Astrocyte of the spinal cord (primary cell): ENCODE results near the gene CXXC5.

Experiments
- DNase-seq: peaks from one replicate; pipeline ENCODE4 v3.0.0; 2011; ENCODE audit warnings: low read depth, low spot score
- H3K4me3 ChIP-seq: 2 replicates; pipeline ENCODE4 v1.5.1; 2011; ENCODE audit warnings: low read depth, mild to moderate bottlenecking, low read length, moderate library complexity
- in situ Hi-C: cut with HindIII; loops from 2 replicates; pipeline ENCODE4 v1.10.0; 2017; ENCODE audit warnings: low sequenced_read_pairs
- TF ChIP-seq, protein P1 (sequence below): IDR thresholded peaks from 2 replicates; pipeline ENCODE4 v1.5.1; 2012; ENCODE audit warnings: low read depth, mild to moderate bottlenecking, low read length, inconsistent platforms

CXXC5 gene

DNA sequence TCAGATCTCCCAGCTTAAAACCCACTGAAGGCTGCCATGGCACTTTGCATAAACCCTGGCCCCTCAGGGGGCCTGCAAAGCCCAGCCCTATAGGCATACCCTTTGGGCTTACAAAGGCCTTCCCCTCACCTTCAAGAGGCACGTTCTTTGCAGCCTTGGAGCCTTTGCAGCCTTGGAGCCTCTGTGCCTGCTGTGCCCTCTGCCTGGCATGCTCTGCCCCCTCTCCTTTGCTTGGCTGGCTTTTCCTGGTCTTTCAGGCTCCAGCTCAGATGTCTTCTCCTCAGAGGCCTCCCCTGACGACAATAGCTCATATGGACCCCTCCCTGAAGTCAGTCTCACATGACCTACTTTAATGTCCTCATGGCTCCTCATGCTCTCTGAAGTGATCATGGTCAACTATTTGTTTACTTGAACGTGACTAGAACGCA is 60.3 kb downstream of the CXXC5 start:
- TF ChIP-seq, protein P1, sequence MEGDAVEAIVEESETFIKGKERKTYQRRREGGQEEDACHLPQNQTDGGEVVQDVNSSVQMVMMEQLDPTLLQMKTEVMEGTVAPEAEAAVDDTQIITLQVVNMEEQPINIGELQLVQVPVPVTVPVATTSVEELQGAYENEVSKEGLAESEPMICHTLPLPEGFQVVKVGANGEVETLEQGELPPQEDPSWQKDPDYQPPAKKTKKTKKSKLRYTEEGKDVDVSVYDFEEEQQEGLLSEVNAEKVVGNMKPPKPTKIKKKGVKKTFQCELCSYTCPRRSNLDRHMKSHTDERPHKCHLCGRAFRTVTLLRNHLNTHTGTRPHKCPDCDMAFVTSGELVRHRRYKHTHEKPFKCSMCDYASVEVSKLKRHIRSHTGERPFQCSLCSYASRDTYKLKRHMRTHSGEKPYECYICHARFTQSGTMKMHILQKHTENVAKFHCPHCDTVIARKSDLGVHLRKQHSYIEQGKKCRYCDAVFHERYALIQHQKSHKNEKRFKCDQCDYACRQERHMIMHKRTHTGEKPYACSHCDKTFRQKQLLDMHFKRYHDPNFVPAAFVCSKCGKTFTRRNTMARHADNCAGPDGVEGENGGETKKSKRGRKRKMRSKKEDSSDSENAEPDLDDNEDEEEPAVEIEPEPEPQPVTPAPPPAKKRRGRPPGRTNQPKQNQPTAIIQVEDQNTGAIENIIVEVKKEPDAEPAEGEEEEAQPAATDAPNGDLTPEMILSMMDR = no peak
- in situ Hi-C loops = no loop called here
- no peak for DNase-seq
- H3K4me3 ChIP-seq = no peak overlapping the region

DNA sequence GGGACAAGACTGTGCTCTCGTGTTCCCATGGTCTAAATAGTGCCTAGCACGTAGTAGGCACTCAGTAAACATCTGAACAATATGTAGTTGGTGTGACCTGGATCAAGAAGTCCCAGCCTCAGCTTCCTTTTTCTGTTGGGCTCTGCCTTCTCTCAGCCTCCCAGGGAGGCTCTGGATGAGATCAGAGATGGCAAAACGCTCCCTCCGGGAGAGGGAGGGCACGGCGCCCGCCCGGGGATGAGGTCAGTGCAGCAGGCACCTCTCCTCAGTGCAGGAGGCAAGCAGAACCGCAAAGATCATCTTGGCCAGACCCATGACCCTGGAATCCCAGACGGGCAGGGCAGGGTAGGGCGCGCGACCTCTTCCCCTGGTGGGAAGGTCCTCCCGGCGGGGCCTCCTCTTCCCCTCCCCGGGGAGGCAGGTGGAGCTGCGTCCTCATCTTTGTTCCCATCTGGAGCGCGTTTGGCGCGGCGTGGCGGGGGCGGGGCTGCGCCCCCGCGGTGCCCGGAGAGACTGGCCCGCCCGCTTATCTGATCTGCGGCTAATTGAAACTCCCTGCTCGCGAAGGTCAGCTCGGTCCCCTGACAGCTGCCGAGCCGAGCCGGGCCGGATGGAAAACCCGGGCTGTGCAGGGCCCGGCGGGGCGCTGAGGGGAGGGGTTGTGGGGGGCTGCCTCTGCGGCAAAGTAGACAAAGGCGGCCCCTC is 60.9 kb downstream of the CXXC5 start:
- TF ChIP-seq, protein P1 = no peak
- in situ Hi-C loops = no loop called here
- H3K4me3 ChIP-seq = no peak overlapping the region
- DNase-seq = peak; percentile 85

DNA sequence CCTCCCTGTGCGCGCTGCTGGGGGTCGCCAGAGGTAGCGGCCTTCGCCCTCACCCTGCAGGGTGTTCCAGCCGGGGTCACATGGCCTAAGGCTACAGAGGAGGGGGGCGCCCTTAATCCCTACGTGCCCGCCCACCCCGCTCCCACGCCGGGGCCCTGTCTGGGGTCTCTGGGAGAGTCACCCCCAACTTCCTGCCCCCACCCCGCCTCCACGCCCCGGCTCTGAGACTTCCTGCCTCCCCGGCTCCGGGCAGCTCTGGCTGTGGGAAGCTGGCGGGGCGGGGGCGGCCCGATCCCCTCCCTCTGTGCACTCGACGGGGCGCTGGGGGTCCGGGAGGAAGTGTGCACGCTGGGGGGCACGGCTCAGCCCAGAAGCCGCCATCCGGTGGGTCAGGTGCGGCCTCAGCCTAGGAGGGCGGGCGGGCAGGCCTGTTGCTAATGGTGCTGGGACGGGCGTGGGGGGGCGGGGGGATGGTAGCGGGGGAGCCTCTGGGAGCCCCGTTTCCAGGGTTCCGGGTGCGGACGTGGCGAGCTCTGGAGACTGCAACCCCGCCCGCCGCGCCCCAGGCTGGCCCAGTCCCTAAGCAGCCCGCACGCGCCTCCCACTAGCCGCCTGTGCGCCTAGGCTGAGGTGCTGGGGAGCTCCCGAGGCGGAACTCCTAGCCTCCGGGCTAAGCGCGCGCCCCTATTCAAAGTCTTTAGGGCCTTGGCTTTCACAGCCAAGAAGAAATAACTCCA is 61.6 kb downstream of the CXXC5 start:
- DNase-seq = peak; percentile 75
- TF ChIP-seq, protein P1 = no peak
- H3K4me3 ChIP-seq = no peak overlapping the region
- in situ Hi-C loops = no loop called here

DNA sequence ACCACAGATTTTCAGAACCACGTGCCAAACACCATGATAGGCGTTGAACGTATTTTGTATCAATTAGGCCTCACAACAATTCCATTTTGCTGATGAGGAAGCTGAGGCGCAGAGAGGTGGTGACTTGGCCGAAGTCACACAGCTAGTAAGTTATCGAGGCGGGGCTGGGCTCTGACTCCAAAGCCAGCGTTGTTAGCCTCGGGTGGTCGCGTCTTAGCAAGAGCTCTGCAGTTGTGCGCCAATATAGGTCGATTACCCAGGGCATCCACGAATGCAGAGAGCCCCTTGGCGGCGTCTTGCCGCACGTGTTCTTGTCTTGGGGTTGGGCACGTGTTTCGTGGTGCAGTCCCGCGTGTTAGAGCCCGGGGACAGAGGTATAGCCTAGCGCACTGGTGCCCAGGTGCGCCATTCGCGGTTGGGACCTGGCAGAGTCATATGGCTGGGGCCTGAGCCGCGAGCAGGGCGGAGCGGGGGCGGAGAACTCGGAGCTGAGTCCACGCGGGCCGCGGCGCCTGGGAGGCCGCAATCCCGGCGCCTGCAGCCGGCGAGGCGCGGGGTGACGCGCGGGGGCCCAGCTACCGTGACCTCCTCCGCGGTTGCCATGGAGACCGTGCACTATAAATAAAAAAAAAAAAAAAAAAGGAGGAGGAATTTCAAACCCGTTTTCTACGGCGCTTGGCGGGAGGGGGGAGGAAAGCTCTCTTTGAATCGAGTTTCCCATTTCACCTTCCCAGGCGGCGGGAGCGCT is 62.3 kb downstream of the CXXC5 start:
- in situ Hi-C loops = no loop called here
- DNase-seq = peak; percentile 80
- TF ChIP-seq, protein P1 = no peak
- H3K4me3 ChIP-seq = peak overlapping the region; percentile 36

DNA sequence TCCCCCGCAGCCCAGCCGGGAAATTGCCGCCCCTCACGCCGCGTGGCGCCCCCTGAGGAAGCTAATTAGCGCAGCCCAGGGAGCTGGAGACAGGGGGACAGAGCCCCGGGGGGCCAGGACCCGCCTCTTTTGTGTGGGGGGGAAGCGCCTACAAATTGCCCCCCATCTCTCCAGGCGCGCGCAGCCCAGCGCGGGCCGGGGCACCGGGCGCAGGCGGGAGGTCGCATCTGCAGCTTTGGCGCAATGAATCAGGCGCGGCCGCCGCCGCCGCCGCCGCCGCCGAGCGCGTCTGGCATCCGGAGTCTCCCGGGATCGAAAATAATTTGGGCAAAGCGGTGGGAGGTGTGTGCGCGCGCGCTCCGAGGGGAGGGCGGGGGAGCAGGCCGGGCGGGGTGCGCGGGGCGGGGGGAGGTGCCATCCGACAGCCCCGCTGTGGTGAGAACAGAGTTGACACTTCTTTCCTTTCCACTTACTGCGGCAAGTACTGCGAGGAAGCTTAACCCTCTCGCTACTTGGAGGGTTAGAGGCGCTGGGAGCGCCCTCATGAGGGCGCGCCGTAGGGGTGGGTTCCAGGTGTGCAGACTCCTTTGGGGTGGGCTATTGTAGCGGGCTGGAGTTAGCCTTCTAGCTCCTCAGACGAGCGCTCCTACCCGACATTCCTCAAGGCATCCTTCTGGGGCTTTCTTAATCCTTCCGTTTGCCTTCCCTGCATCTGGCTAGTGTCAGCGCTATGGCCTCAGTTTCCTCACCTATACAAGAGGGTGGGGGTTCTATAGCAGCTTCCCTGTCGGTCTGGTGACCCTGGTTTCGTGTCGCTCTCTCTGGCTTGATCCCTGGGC is 63.1 kb downstream of the CXXC5 start:
- TF ChIP-seq, protein P1 = peak; percentile 51
- DNase-seq = peak; percentile 45
- H3K4me3 ChIP-seq = peak overlapping the region; percentile 36
- in situ Hi-C loops = no loop called here

DNA sequence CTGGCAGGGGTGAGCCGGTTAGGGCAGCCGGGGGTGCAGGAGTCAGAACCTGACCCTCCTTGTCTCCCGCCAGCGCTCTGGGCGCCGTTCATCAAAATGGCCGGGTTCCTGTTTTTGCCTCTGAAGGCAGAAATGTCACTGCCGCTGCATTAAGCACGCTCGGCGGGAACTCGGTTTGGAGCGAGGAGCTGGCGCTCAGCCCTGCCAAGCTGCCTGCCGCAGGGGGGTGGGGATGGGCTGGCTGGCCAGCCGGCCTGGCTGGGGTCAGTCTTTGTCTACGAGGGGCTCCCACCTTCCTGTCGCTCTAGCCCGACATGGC is 63.7 kb downstream of the CXXC5 start:
- no peak for DNase-seq
- H3K4me3 ChIP-seq = peak overlapping the region; percentile 36
- TF ChIP-seq, protein P1 = no peak
- in situ Hi-C loops = no loop called here
